H9 (cell line): Measurements from ENCODE around the gene BCL11B. TPM values are rescaled to one million over a fixed set of nuclear protein-coding genes. Genes with fewer than 3 reads are reported as not detected.

ENCODE experiments used
- DNase-seq: peaks from one replicate; pipeline ENCODE4 v3.0.0-alpha.2; 2017
- H2AFZ ChIP-seq: one replicate; pipeline ENCODE4 v1.6.1; 2013; ENCODE audit warnings: mild to moderate bottlenecking, low read length, control low read depth, moderate library complexity
- H2AK5ac ChIP-seq: 2 replicates; pipeline ENCODE4 v1.6.1; 2013; ENCODE audit warnings: low read length, control low read depth, mixed read lengths; ENCODE audit not compliant: insufficient read length
- H2BK120ac ChIP-seq: one replicate; pipeline ENCODE4 v1.6.1; 2013; ENCODE audit warnings: low read depth, mild to moderate bottlenecking, low read length, control low read depth, inconsistent platforms; ENCODE audit not compliant: poor library complexity, severe bottlenecking
- H2BK12ac ChIP-seq: 2 replicates; pipeline ENCODE4 v1.6.1; 2013; ENCODE audit warnings: low read length, control low read depth, mixed read lengths, low read depth; ENCODE audit not compliant: insufficient read length
- H2BK15ac ChIP-seq: 2 replicates; pipeline ENCODE4 v1.6.1; 2013; ENCODE audit warnings: low read depth, low read length, control low read depth
- H2BK20ac ChIP-seq: one replicate; pipeline ENCODE4 v1.6.1; 2013; ENCODE audit warnings: low read depth, mild to moderate bottlenecking, low read length, control low read depth, inconsistent platforms; ENCODE audit not compliant: poor library complexity, severe bottlenecking
- H2BK5ac ChIP-seq: 2 replicates; pipeline ENCODE4 v1.6.1; 2013; ENCODE audit warnings: low read length, control low read depth, mixed read lengths; ENCODE audit not compliant: insufficient read length
- H3K14ac ChIP-seq: 2 replicates; pipeline ENCODE4 v1.6.1; 2013; ENCODE audit warnings: low read length, control low read depth; ENCODE audit not compliant: insufficient read depth
- H3K18ac ChIP-seq: 2 replicates; pipeline ENCODE4 v1.6.1; 2013; ENCODE audit warnings: low read depth, mild to moderate bottlenecking, mixed read lengths, low read length, control low read depth; ENCODE audit not compliant: insufficient read length
- H3K23ac ChIP-seq: 2 replicates; pipeline ENCODE4 v1.6.1; 2013; ENCODE audit warnings: low read length, control low read depth, mixed read lengths, low read depth; ENCODE audit not compliant: insufficient read length
- H3K23me2 ChIP-seq: 2 replicates; pipeline ENCODE4 v1.6.1; 2013; ENCODE audit warnings: low read depth, mild to moderate bottlenecking, mixed read lengths, low read length, control low read depth; ENCODE audit not compliant: insufficient read length, poor library complexity, severe bottlenecking
- H3K27ac ChIP-seq: 2 replicates; pipeline ENCODE4 v1.5.1; 2013; ENCODE audit warnings: low read length, control low read depth, mixed read lengths, low read depth; ENCODE audit not compliant: insufficient read length
- H3K27me3 ChIP-seq: 2 replicates; pipeline ENCODE4 v1.6.1; 2013; ENCODE audit warnings: low read length, control low read depth, inconsistent platforms; ENCODE audit not compliant: insufficient read depth
- H3K4ac ChIP-seq: 2 replicates; pipeline ENCODE4 v1.6.1; 2013; ENCODE audit warnings: low read depth, mild to moderate bottlenecking, control low read depth, inconsistent platforms, low read length, moderate library complexity
- H3K4me1 ChIP-seq: 2 replicates; pipeline ENCODE4 v1.6.1; 2013; ENCODE audit warnings: low read length, control low read depth, inconsistent platforms; ENCODE audit not compliant: insufficient read depth
- H3K4me2 ChIP-seq: 2 replicates; pipeline ENCODE4 v1.6.1; 2013; ENCODE audit warnings: low read length, control low read depth, mixed read lengths; ENCODE audit not compliant: insufficient read length, insufficient read depth
- H3K56ac ChIP-seq: 2 replicates; pipeline ENCODE4 v1.6.1; 2013; ENCODE audit warnings: low read depth, mild to moderate bottlenecking, mixed read lengths, low read length, control low read depth; ENCODE audit not compliant: insufficient read length
- H3K79me1 ChIP-seq: 2 replicates; pipeline ENCODE4 v1.6.1; 2013; ENCODE audit warnings: low read depth, mild to moderate bottlenecking, moderate library complexity, low read length, control low read depth, inconsistent platforms; ENCODE audit not compliant: insufficient read depth, poor library complexity, severe bottlenecking
- H3K79me2 ChIP-seq: 2 replicates; pipeline ENCODE4 v1.6.1; 2013; ENCODE audit warnings: low read length, control low read depth, inconsistent platforms; ENCODE audit not compliant: insufficient read depth
- H3K9ac ChIP-seq: 2 replicates; pipeline ENCODE4 v1.6.1; 2013; ENCODE audit warnings: low read length, control low read depth, mixed read lengths; ENCODE audit not compliant: insufficient read length; ENCODE audit errors: extremely low read depth
- H3K9me3 ChIP-seq: one replicate; pipeline ENCODE4 v1.6.1; 2013; ENCODE audit warnings: low read depth, low read length, inconsistent platforms; ENCODE audit not compliant: control insufficient read depth
- H3T11ph ChIP-seq: one replicate; pipeline ENCODE4 v1.6.1; 2013; ENCODE audit warnings: mild to moderate bottlenecking, low read length, control low read depth, inconsistent platforms
- H4K20me1 ChIP-seq: one replicate; pipeline ENCODE4 v1.6.1; 2013; ENCODE audit not compliant: control insufficient read depth, insufficient read length, insufficient read depth
- H4K5ac ChIP-seq: 2 replicates; pipeline ENCODE4 v1.6.1; 2013; ENCODE audit warnings: low read depth, mild to moderate bottlenecking, mixed read lengths, low read length, control low read depth; ENCODE audit not compliant: insufficient read length
- H4K8ac ChIP-seq: replicated peaks from 2 replicates; pipeline ENCODE4 v1.6.1; 2013; ENCODE audit warnings: low read length, control low read depth, mixed read lengths, low read depth; ENCODE audit not compliant: insufficient read length
- H4K91ac ChIP-seq: 2 replicates; pipeline ENCODE4 v1.6.1; 2013; ENCODE audit warnings: low read depth, mild to moderate bottlenecking, moderate library complexity, mixed read lengths, low read length, control low read depth; ENCODE audit not compliant: insufficient read length
- H3K27ac Mint-ChIP-seq, 3 experiments: 2 replicates in 2 of 3; 3 replicates in 1 of 3; pipeline ENCODE4 v1.8.0; 2020 to 2021; ENCODE audit warnings: mixed read lengths in 3 of 3, mild to moderate bottlenecking in 1 of 3, moderate library complexity in 1 of 3
- H3K27me3 Mint-ChIP-seq: 2 replicates; pipeline ENCODE4 v1.8.0; 2021; ENCODE audit warnings: low read depth, mild to moderate bottlenecking, moderate library complexity, mixed read lengths
- H3K36me3 Mint-ChIP-seq, 3 experiments: 2 replicates in 2 of 3; 3 replicates in 1 of 3; pipeline ENCODE4 v1.8.0; 2020 to 2021; ENCODE audit warnings: low read depth in 3 of 3, mixed read lengths in 3 of 3; ENCODE audit not compliant: insufficient read depth in 1 of 3
- H3K4me1 Mint-ChIP-seq, 2 experiments: 2 replicates each; pipeline ENCODE4 v1.8.0; 2020; ENCODE audit warnings: mixed read lengths in 2 of 2
- H3K4me3 Mint-ChIP-seq, 2 experiments: 2 replicates in 1 of 2; 3 replicates in 1 of 2; pipeline ENCODE4 v1.8.0; 2020 to 2021; ENCODE audit warnings: mild to moderate bottlenecking in 2 of 2, mixed read lengths in 2 of 2, moderate library complexity in 1 of 2
- H3K9me3 Mint-ChIP-seq, 2 experiments: 2 replicates in 1 of 2; 3 replicates in 1 of 2; pipeline ENCODE4 v1.8.0; 2020; ENCODE audit warnings: mild to moderate bottlenecking in 2 of 2, mixed read lengths in 2 of 2, moderate library complexity in 1 of 2
- WGBS: extraction: QIAGEN DNeasy Blood & Tissue Kit; methylation state at CpG from one replicate; pipeline ENCODE4 v1.1.7; 2013; ENCODE audit warnings: missing lambda C conversion rate, low lambda C conversion rate, mixed read lengths; ENCODE audit not compliant: insufficient read length; ENCODE audit errors: extremely low coverage; 5-methylcytosine and 5-hydroxymethylcytosine counted together
- total RNA-seq: library from RNA; stranded (reverse); gene quantifications from 2 replicates; pipeline ENCODE4 v1.2.1, GENCODE V29; 2021
- TF ChIP-seq, protein P1 (sequence below): fragments of 200-600 bp; sonication (generic); conservative IDR thresholded peaks from 3 replicates; pipeline ENCODE4 v1.8.0; 2021; ENCODE audit warnings: antibody characterized with exemption, mild to moderate bottlenecking

BCL11B gene
- total RNA-seq, 1 experiment from 2014 or later = 4.9 TPM

DNA sequence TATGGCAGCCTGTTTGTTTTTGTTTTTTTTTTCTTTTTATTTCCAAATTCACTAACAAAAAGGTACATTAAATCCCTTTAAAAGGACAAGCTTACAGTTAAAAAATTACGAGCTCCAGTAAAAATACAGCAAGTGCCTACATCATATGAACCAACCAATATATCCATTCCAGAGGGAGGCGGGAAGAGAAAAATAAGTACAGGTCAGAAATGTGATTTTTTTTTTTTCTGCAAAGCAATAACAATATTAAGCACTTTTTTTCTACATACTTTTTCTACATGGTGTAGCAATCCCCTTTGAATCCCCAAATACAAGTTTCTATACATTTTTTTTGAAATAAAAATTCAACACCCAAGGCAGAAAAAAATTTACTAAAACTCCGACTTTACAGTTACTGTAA lies 100.6 kb downstream of the BCL11B start:
- peaks cover 0 to 7% (median 4%) of the 10 kb centered on the region in 3 experiments; a peak in 3 of 7 replicates for H3K36me3 Mint-ChIP-seq
- no peak overlapping the region for H3K27ac Mint-ChIP-seq
- Histone ChIP-seq H2AFZ (no peak overlapping the region), H3K18ac (no peak overlapping the region), H3K9me3 (no peaks in the 10 kb centered on the region), H4K91ac (no peak overlapping the region), H4K20me1 (no peaks in the 10 kb centered on the region), H3K14ac (no peak overlapping the region), H2BK15ac (no peak overlapping the region), H2BK5ac (no peak overlapping the region), H4K8ac (no peak overlapping the region), H2AK5ac (no peak overlapping the region), H3K4me2 (no peak overlapping the region), H3K56ac (no peak overlapping the region), H2BK20ac (no peak overlapping the region), H3K27ac (no peak overlapping the region), H3K23ac (no peak overlapping the region), H4K5ac (no peak overlapping the region), H2BK120ac (no peak overlapping the region), H3K23me2 (no peaks in the 10 kb centered on the region), H3K4me1 (no peaks in the 10 kb centered on the region), H3T11ph (no peak overlapping the region), H3K27me3 (no peaks in the 10 kb centered on the region), H3K4ac (no peak overlapping the region), H2BK12ac (no peak overlapping the region), H3K79me1 (no peaks in the 10 kb centered on the region), H3K9ac (no peak overlapping the region), H3K79me2 (no peaks in the 10 kb centered on the region)
- H3K9me3 Mint-ChIP-seq = no peaks in the 10 kb centered on the region
- no peak overlapping the region for H3K4me3 Mint-ChIP-seq
- peaks cover 9 to 20% of the 10 kb centered on the region in 2 experiments for H3K4me1 Mint-ChIP-seq
- H3K27me3 Mint-ChIP-seq = no peaks in the 10 kb centered on the region
- WGBS = no CpG with 5 or more reads among the region's 3 CpGs
- no peak for DNase-seq
- TF ChIP-seq, protein P1, sequence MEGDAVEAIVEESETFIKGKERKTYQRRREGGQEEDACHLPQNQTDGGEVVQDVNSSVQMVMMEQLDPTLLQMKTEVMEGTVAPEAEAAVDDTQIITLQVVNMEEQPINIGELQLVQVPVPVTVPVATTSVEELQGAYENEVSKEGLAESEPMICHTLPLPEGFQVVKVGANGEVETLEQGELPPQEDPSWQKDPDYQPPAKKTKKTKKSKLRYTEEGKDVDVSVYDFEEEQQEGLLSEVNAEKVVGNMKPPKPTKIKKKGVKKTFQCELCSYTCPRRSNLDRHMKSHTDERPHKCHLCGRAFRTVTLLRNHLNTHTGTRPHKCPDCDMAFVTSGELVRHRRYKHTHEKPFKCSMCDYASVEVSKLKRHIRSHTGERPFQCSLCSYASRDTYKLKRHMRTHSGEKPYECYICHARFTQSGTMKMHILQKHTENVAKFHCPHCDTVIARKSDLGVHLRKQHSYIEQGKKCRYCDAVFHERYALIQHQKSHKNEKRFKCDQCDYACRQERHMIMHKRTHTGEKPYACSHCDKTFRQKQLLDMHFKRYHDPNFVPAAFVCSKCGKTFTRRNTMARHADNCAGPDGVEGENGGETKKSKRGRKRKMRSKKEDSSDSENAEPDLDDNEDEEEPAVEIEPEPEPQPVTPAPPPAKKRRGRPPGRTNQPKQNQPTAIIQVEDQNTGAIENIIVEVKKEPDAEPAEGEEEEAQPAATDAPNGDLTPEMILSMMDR = no peak
